Measurements from ENCODE around the gene SPRYD3. TPM values are rescaled to one million over a fixed set of nuclear protein-coding genes. Genes with fewer than 3 reads are reported as not detected.
"Not testable (repeated sequence)": the region's sequence is repeated elsewhere in the genome, so short reads cannot be mapped to it uniquely, and the experiment has no call there.

Gene SPRYD3
- total RNA-seq, 1 donor from 2014 or later: 29.6 TPM

DNA sequence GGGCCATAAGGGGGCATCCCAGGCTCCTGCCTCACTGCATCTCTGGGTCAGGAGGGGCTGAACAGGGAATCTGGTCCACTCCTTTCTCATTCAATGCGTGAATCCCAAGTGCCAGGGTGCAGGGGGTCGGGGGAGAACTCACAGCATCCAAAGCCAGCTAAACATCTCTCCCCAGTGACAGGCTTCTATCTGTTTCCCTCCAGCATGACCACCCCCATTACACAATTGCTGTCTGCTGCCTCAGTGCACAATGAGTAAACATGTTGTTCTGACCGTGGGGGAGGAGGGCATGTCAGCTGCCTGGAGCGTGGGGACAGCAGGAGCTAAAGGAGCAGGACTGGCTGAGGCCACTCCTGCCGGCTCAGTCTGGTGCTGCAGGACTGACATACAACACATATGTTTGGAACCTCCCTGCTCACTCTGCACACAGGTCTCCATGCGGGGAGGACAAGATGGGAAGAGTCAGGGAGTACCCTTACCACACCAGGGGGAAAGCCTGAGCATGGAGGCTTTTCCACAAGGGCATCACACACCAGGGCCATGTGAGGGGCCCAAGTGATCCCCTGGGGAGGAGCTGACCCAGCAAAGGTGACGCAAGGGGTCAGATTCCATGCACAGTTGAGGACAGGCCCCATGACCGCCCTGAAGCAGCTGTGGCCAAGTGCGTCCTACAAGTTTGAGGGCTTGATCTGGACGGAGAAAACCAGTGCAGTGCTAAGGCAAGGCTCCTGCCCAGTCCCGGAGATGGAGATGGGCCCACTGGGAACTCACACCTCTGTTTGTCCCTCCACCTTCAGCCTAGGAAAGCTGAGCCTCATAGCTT is 27.9 kb downstream of the SPRYD3 start:
- peak; percentile 85 for DNase-seq

DNA sequence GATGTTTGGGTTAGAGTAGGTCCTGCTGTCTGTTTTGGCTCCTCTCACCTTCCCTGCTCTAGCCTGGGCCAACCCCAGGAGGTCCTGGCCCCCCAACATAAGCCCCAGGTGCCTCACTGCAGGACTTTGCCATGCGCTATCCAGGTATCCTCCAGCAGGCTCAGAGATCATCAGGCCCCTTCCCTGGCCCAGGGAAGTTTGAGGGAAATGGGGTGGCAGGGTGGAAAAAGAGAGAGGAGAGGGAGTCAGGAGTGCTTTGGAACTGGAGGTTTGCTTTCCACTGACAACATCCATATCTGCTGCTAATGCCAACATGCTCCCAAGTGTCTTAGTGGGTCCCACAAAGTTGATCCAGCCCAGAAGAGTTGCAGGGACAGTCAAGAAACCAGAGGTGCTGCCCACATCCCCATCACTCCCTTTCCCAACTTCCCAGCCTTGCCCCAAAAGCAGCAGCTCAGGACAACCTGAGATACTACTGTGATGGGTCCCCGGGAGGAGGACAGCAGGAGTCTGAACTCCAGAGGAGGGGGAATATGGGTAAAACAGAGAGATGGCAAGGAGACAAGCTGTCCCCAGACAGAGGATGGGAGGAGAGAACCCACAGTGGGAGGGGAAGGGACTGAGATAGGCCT is 28.6 kb downstream of the SPRYD3 start:
- DNase-seq: no peak

- DNase-seq: no peak
Measured at GRCh38 chr12:53049571-53050318, 29.4 kb downstream of the SPRYD3 start, which contains the start of gene TNS2. TNS2 (plus strand) TSS chr12:53050065; CDS start chr12:53050186, 121 bp downstream.

DNA sequence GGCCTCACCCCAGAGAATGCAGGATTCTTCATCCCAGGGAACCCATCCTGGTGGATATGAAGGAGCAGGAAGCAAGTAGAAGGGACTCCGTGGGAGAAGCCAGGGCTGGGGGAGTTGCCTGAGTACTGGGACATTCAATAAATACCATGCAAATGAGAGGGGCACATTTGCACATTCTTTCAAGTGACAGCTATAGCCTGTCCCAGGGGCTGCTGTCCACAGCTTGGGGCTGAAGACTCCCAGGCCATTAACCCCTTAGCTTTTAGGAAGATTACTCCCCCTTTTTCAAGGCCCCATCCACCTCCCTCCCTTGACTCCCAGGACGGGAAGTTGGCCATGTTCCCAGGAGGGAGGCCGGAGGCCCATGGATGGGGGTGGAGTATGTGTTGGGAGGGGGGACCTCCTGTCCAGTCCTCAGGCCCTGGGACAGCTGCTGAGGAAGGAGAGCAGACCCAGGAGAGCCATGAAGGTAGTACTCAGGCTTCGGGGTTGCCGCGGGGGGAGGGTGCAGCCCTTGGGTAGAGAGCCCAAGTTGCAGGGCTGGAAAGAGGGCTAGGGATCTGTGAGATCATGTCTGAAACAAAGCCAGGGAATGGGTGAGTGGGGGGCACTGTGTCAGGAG is 30.3 kb downstream of the SPRYD3 start:
- DNase-seq: no peak

DNA sequence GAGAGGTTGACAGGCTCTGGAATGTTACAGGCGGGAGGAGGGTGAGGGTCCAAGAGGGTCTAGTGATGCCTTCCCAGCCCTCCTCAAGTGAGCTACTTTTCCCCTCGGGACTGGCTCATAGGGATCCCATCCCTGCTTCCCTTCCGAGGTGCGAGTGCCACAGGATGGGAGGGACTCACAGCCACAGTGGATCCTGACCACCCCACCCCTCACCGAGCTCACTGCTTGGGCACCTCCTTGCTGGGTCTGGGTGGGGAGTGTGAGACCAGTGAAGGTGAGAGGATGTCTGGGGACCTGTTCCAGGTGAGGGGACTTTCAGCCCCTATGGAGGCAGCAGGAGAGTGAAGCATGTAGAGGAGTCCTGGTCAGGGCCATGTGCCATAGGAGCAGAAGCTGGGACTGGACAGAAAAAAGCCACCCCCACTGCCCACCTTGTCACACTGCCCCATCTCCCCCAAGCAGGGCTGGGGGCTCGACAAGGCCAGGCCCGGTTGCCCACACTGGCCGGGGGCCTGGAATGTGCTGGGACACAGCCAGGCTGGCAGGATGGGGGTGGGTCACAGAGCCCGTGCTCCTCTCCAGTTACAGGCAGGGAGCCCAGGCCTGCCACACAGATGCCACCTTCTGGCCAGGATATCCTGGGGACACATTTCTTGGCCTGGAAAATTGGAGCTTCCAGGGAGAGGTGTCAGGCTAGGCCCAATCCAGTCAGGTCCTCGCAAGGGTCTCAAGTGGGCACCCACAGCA is 31.0 kb downstream of the SPRYD3 start:
- DNase-seq: peak; percentile 47

DNA sequence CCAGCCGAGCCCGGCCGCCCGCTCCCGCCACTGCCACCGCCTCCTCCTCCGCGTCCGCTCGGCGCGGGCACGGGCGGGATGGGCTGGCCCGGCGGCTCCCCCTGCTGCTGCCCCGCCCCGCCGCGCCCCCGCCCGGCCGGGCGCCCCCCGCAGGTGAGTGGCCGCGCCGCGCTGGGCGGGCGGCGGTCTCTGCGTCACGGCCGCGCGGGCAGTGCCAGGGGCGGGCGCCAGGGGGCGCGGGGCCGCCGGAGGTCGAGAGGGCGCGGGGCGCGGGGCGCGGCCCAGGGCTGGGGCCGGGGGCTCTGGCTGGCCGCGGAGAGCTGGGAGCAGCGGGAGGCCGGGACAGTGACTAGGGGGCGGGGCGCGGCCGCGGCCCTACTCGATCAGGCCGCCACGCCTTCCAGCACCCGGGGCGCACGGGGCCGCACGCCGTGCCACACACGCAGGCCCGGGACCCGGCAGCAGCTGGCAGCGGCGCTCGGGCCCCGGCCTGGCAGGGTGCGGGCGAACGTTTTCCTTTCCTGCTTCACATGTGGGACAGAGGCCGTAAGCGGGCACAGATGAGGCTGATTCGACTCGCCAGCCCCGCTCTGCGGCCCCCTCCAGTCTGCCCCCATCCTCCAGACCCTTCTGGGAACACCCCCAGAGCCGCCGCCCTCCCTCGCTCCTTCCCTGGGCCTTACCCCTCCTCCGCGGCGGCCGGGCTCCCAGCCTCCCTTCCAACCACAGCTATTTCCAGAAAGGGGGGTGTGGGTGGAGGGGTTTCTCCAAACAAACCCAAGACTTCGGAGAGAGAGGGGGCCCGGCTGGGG is 31.8 kb downstream of the SPRYD3 start:
- DNase-seq: peak; percentile 48

- DNase-seq: peak; percentile 84
Measured at GRCh38 chr12:53046655-53047220, 32.5 kb downstream of the SPRYD3 start.

- DNase-seq: no peak
Measured at GRCh38 chr12:53045696-53046045, 33.5 kb downstream of the SPRYD3 start.

DNA sequence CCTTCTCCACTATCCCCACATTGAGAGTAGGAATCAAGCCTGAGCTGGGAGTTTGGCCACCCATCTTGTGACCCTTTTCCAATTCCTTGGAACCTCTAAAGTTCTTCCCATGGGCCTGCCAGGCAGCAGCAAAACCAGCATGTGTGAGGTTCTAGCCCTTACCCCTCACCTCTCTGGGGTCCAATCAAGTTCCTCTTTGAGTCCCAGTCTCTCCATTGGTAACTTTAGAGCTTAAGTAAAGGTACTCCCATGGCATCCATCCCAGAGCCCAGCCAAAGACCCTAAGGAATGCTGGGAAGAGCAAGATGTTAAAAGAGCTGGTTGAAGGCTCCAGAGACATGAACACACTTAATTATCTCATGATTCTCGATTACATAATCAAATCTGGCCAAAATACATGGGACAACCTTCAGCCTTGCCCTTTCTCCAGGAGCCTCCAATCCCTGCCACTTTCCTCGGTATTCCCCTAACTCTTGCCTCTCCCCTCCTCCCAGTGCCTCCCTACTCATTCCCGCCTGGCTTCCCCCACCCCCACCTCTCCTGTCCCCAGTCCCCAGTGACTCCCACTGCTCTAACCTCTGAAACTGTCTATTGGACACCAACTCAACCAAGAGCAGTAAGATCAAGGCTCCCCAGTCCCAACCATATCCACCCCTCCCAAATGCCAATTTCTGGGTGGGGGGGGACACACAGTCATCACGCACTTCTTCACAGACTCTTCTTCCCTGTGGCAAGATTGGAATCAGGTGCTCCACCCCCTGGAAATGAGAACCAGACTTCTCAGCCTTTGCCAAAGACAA is 34.1 kb downstream of the SPRYD3 start:
- DNase-seq: no peak

GRCh38 chr12:53044052-53044581 is 35.1 kb downstream of the SPRYD3 start:
- no peak for DNase-seq

DNA sequence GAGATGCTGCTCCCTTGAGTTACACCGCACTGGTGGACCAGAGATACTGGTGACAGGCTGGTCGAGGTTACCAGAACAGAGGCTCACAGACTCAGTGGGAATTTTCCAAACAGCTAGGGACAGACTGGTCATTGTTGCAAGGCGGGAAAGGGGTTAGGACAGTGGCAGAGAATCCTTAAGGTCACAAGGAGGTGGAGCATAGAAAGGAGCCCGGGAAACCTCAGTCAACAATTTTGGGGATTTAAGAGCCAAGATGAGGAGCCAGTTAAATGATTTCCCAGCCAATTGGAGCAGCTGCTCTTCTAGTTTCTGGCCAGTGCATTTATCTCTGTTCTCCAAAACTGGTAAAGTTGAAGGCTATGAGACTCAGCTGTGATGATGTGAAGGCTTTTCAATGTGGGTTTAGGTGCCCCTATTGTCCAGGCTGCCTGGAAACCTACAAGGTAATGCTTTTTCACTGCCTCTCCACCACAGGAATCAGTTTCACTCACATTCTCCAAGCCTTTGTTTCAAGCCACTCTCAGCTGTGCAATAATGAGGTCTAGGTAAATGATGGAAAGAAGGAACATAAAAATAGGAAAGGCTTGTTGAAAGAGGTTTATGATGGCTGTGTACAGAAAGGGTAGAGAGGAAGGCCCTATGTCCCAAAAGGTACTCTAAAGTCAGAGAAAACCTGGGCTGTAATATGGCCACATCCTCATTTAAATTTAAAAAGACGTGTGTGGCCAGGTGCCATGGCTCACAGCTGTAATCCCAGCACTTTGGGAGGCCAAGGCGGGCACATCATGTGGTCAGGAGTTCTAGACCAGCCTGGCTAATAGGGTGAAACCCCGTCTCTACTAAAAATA is 36.4 kb downstream of the SPRYD3 start:
- no peak for DNase-seq

GRCh38 chr12:53039851-53040250 is 39.3 kb downstream of the SPRYD3 start:
- DNase-seq: no peak

- DNase-seq: no peak
Measured at GRCh38 chr12:53036802-53037201, 42.4 kb downstream of the SPRYD3 start.

DNA sequence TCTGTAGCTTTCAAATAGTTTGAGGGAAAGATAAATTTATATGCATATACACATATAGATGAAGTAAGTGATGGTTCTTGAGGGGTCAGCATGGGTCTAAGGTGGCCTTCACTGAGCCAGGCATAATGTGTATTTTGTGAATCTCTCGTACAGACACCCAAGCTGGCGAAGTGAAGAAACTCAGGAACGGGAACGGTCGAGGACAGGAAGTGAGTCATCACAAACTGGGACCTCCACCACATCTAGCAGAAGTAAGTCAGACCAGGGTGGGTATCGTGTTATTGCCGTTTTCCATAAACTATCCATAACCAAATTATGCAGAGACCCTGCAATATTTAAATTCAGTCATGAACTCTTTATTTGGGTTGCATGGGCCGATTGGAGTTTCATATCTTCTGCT is 44.7 kb downstream of the SPRYD3 start:
- no peak for DNase-seq

DNA sequence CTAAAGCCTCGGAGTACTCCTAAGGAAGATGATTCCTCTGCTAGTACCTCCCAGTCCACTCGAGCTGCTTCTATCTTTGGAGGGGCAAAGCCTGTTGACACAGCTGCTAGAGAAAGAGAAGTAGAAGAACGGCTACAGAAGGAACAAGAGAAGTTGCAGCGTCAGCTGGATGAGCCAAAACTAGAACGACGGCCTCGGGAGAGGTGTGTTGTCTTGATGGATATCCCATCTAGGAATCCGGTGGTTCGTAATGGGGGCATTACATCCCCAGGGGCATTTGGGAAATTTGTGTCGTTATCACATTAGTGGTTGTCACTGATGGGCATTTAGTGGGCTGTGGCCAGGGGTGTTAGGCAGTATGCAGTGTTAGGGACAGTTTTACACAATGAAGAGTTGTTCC is 45.4 kb downstream of the SPRYD3 start:
- not testable (repeated sequence) for DNase-seq

DNA sequence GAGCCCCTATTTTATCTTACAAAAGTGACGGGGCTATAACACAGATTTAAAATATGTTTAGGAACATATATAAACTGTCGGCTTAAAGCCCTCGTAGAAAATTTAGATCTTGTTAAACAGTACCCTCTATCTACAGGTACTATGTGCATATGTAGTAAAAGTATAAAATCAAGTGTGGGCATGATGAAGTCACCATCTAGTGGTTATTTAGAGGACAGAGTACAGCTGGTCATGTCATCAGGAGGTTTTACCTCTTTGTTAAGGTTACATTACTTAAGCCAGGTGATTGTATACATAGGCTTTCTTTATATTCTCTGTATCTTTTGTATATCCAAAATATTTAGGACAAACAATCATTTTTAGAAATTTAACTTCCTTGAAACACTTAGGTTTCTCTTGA is 47.6 kb downstream of the SPRYD3 start:
- no peak for DNase-seq

DNA sequence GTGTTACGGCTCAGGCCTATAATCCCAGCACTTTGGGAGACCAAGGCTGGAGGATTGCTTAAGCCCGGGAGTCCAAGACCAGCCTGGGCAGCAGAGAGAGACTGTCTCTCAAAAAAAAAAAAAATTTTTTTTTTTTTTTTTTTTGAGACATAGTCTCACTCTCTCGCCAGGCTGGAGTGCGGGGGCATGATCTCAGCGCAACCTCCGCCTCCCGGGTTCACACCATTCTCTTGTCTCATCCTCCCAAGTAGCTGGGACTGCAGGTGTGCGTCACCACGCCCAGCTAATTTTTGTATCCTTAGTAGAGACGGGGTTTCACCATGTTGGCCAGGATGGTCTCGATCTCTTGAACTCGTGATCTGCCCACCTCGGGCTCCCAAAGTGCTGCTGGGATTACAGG is 52.2 kb downstream of the SPRYD3 start:
- DNase-seq: not testable (repeated sequence)

- DNase-seq: no peak
Measured at GRCh38 chr12:53025250-53025649, 53.9 kb downstream of the SPRYD3 start.

GRCh38 chr12:53014709-53015108 is 64.5 kb downstream of the SPRYD3 start:
- DNase-seq: no peak

All from occipital lobe (tissue), 2 donors.